ACC112 (cell line): ENCODE data around the gene CST9.

Experiments
- H2AFZ ChIP-seq: fragments of 200-600 bp; sonication (generic); one replicate; pipeline ENCODE4 v1.6.0; 2017; ENCODE audit warnings: antibody characterized with exemption, low read length; ENCODE audit not compliant: unreplicated experiment
- H3K27ac ChIP-seq: fragments of 200-600 bp; sonication (generic); 2 replicates; pipeline ENCODE4 v1.5.1; 2014; ENCODE audit warnings: low read depth, mild to moderate bottlenecking, antibody characterized with exemption, low read length, moderate library complexity
- H3K27me3 ChIP-seq: fragments of 200-600 bp; sonication (generic); 2 replicates; pipeline ENCODE4 v1.6.1; 2014; ENCODE audit warnings: mild to moderate bottlenecking, antibody characterized with exemption, low read length, moderate library complexity, mixed read lengths; ENCODE audit not compliant: insufficient read depth
- H3K36me3 ChIP-seq: fragments of 200-600 bp; sonication (generic); 2 replicates; pipeline ENCODE4 v1.6.1; 2016; ENCODE audit warnings: mild to moderate bottlenecking, antibody characterized with exemption, low read length, moderate library complexity, mixed read lengths; ENCODE audit not compliant: insufficient read depth
- H3K4me1 ChIP-seq: fragments of 200-600 bp; sonication (generic); one replicate; pipeline ENCODE4 v1.6.1; 2016; ENCODE audit warnings: low read length, mixed read lengths; ENCODE audit not compliant: insufficient read depth, unreplicated experiment, control insufficient read depth
- H3K4me3 ChIP-seq: fragments of 200-600 bp; sonication (generic); 2 replicates; pipeline ENCODE4 v1.5.1; 2014; ENCODE audit warnings: mild to moderate bottlenecking, low read depth, low read length
- H3K79me2 ChIP-seq: fragments of 200-600 bp; sonication (generic); one replicate; pipeline ENCODE4 v1.6.0; 2016; ENCODE audit warnings: low read length; ENCODE audit not compliant: control insufficient read depth, unreplicated experiment, insufficient read depth

CST9 gene

DNA sequence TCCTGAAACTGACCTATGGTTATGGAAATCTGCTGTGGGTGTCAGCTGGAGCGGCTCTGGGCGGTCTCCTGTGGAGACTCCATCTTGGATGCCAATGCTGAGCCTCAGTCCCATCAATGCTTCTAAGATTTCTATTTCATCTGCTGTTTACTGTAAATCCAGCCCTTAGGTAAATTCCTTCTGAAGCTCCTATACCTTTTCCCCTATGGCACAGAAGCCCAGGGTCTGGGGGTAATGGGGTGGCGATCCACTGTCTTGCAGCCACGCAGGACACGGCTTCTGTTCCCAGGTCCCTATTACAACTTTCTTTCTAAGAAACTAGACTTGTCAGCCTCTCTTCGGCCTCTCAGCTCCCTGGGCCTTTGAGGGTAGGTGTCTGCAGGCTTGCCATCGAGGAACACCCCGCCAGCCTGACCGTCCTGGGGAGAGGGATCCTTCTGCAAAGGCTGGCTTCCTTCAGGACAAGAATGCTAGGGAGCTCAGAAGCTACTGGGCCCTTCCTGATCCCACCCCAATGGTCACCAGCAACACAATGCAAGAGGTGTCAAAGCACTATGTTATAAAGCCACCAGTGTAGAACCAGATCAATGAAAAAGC, 25.6 kb upstream of the CST9 start:
- Histone ChIP-seq H3K4me3 (no peak overlapping the region), H3K36me3 (peaks cover 3% of the 10 kb centered on the region; the same call in 1 of the 2 replicates), H2AFZ (no peak overlapping the region), H3K4me1 (peaks cover 42% of the 10 kb centered on the region), H3K27me3 (no peaks in the 10 kb centered on the region), H3K79me2 (peaks cover 20% of the 10 kb centered on the region), H3K27ac (no peak overlapping the region)

DNA sequence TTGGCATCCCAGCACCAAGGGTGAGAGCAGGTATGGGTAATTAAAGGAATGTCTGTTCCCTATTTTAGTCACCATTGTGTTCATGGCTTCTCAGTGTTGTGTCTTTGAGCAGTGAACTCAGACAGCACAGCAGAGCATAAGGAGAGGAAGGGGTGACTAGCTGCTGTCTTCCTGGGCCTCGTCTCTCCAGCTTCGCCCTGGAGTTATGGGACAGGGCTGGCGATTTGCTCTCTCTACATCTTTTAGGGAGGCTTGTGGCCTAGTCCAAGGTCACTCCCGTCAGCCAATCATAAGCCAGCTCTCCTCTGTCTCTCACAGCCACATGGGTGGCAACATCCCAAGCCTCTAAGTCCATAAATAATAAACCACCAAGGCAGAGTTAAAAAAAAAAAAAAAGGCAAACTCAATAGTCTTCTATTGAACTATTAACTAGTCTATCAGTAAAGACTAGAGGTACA, 24.7 kb upstream of the CST9 start:
- peak overlapping the region; percentile 83 for H3K27ac ChIP-seq
- peaks cover 41% of the 10 kb centered on the region for H3K4me1 ChIP-seq
- H3K79me2 ChIP-seq: peaks cover 11% of the 10 kb centered on the region
- no peak overlapping the region for H3K4me3 ChIP-seq
- H2AFZ ChIP-seq: no peak overlapping the region
- H3K36me3 ChIP-seq: peaks cover 3% of the 10 kb centered on the region; the same call in 1 of the 2 replicates
- H3K27me3 ChIP-seq: no peaks in the 10 kb centered on the region

DNA sequence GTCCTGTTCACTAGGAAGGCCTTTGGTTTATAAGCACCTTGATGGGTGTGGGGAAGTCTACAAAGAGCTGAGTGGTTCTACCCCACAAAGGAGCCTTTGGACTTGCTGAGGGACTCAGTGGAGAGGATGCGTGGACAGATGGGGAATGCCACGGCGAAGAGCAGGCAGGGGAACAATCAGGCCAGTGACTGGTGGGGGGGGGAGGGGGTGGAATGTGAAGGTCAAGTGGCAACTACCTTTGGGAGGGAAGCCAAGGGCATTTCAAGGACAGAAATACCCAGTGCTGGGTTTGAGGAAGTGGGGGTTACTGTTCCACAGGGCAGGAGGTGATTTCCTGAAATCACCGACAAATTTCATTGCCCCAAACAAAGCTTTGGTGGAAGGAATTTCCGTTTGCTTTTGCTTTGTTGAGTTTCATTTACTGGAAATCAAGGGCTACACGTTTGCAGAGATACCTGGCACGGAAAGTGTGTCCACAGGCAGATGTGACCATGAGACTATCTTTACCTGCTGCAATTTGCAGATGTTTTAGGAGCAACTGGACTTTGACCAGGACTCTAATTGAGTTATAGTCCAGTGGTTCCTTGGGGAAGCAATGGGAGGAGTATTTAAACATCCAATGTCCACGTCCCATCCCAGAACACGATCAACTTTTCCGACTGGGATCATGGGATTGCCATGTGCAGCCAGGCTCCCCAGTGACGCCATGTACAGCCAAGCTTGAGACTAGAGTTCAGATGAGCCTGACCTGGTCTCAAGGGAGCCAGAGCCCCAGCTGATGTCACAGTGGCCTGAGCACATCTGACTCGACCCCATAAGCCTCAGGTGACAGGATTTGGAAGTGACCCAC, 24.1 kb upstream of the CST9 start:
- Histone ChIP-seq H3K79me2 (peaks cover 4% of the 10 kb centered on the region), H3K4me1 (peaks cover 41% of the 10 kb centered on the region), H3K27me3 (no peaks in the 10 kb centered on the region), H2AFZ (no peak overlapping the region), H3K27ac (peak overlapping the region; percentile 83), H3K4me3 (no peak overlapping the region), H3K36me3 (0 out of 2 replicates have a peak, but pooled peaks cover under 1% of the 10 kb centered on the region)

DNA sequence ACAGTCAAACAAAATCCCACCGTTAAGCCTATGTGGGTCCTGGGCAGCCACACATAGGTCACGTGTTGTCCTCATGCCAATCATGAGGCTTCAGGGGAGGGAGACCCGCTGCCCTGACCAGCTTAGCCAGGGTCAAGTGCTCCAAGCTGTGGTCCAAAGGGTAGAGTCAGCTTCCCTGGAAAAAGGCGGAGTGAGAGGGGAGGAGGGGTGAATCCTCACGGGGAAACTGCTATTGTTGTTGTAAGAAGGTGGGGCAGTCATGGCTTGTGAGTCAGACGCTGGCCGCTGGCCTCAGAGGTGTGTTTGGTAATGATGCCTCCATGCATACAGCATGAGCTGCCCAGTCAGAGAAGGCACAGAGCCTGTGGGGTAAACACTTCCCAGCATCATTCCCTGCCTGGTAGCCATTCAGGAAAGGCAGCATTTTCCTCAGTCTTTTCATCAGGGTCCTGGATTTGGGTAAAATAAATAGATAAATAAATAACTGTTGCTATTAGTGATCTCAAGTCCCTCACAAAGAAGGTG, 23.4 kb upstream of the CST9 start:
- Histone ChIP-seq H3K36me3 (no peaks in the 10 kb centered on the region), H3K27me3 (no peaks in the 10 kb centered on the region), H3K27ac (peak overlapping the region; percentile 83), H3K79me2 (no peaks in the 10 kb centered on the region), H3K4me1 (peaks cover 45% of the 10 kb centered on the region), H2AFZ (no peak overlapping the region), H3K4me3 (peak overlapping the region; percentile 23; the same call in 1 of the 2 replicates)

DNA sequence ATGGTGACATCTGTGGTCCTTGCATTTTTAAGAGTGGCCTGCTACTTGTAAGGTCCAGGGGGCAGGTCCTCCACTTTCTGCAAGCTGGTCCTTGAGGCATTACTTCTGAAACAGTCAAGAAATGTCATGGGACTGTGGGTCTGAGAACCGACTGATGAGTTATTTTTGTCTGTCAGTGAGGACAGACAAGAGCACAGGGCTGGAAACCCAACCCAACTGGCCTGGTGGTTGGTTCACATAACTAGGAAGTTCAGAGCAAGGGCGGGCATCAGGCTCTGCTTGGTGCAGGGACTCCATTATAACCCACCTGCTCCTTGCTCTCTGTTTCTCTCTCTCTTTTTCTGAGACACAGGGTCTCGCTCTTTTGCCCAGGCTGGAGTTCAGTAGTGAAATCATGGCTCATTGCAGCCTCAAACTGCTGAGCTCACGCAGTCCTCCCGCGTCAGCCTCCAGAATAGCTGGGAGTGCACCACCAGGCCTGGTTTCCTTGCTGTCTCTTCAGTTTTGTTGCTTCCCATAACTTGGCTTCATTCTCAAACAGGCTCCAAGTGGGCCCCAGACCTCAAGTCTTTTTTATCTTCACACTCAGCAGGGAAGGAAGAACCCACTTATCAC, 22.8 kb upstream of the CST9 start:
- no peak overlapping the region for H2AFZ ChIP-seq
- no peaks in the 10 kb centered on the region for H3K27me3 ChIP-seq
- H3K79me2 ChIP-seq: no peaks in the 10 kb centered on the region
- peak overlapping the region; percentile 83 for H3K27ac ChIP-seq
- H3K4me3 ChIP-seq: peak overlapping the region; percentile 23; the same call in 1 of the 2 replicates
- H3K36me3 ChIP-seq: no peaks in the 10 kb centered on the region
- H3K4me1 ChIP-seq: peaks cover 51% of the 10 kb centered on the region

DNA sequence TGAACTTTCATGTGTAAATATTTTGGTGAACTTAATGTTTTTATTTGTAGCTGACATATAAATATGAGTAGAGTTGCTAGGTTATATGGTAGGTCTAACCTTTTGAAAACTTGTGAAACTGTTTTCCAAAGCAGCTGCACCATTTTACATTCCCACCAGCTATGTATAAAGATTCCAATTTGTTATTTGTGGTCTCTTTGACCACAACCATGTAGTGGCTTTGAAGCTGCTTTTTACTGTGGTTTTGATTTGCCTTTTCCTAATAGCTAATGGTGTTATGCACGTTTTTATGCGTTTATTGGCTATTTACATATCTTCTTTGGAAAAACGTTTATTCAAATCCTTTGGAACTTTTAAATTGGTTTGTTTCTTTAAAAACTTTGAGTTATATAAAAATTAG, 21.8 kb upstream of the CST9 start:
- Histone ChIP-seq H3K27me3 (no peaks in the 10 kb centered on the region), H3K79me2 (no peaks in the 10 kb centered on the region), H3K4me1 (peaks cover 56% of the 10 kb centered on the region), H3K27ac (no peak overlapping the region), H3K4me3 (no peak overlapping the region), H2AFZ (no peak overlapping the region), H3K36me3 (no peaks in the 10 kb centered on the region)

DNA sequence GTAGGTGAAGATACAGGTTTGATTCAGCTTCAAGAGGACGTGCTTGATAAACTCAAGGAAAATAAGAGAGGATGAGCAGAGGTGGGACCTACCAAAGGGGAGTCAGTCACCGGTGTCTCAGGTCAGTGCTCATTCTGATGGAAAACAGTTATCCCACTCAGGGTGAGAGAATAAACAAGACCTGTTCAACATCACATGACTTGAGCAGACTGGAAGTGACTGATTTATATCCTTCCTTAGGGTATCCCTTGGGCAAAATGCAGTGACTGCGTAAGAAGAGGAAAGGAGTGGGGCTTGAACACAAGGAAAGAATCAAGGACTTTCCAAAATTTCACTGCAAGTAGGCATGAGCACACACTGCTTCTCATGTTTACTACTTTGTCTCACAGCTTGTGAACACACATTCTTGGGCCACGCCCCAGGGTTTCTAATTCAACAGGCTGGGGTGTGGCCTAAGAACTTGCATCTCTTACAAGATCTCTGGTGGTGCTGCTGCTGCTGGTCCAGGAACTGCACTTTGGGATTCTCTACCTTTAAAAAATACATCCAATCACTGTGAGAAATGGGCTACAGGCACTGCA, 20.4 kb upstream of the CST9 start:
- Histone ChIP-seq H2AFZ (no peak overlapping the region), H3K4me3 (no peak overlapping the region), H3K4me1 (peaks cover 67% of the 10 kb centered on the region), H3K36me3 (no peaks in the 10 kb centered on the region), H3K27me3 (no peaks in the 10 kb centered on the region), H3K79me2 (no peaks in the 10 kb centered on the region), H3K27ac (no peak overlapping the region; the same call in 1 of the 2 replicates)

DNA sequence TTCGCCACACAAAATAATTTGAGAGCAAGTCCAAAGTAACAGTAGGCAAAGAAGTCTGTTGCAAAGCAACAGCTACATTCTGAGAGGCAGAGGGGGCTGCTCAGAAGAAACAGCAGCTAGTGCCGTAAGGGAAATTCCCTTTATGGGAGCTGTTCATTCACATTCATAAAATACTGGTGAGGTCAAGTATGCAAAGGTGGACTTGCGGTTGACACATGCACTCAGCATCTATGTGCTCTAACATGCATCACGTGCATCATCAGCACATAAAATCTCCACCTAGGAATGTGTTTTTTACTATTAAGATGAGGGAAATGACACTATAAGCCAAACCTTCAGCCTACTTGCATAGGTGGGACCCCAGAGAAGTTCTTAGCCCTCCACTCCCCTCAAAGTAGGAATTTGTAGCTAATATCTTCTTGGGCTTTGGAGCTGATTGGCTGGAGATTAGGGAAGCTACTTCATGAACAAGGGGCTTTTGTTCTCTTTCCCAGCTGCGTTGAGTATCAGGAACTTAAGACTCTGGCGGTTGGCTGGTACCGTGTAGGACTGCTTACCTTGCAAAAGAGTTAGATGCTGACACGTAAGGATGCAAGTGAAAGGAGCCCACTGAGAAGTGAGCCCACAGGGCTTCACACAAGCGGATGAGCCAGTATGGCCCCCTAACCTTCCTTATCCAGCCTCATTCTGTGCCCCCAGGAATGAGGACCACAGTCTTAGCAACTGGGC, 19.7 kb upstream of the CST9 start:
- Histone ChIP-seq H3K27ac (peak overlapping the region; percentile 100), H2AFZ (no peak overlapping the region), H3K4me3 (no peak overlapping the region), H3K79me2 (no peaks in the 10 kb centered on the region), H3K4me1 (peaks cover 67% of the 10 kb centered on the region), H3K27me3 (no peaks in the 10 kb centered on the region), H3K36me3 (no peaks in the 10 kb centered on the region)

DNA sequence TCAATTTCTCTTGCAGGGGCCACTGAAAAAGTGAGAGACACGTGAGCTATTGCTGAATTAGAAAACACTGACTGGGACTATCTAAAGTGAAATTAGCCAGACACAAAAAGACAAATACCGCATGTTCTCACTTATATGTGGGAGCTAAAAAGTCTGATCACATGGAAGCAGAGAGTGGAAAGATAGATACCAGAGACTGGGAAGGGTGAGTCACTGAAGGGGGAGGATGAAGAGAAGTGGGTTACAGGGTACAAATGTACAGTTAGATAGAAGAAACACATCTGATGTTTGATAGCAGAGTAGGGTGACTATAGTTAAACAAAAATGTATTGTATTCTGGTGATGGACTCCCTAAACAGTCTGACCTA, 18.6 kb upstream of the CST9 start:
- Histone ChIP-seq H3K79me2 (no peaks in the 10 kb centered on the region), H3K27me3 (no peaks in the 10 kb centered on the region), H3K36me3 (no peaks in the 10 kb centered on the region), H2AFZ (peak overlapping the region; percentile 64), H3K27ac (peak overlapping the region; percentile 100), H3K4me1 (peaks cover 57% of the 10 kb centered on the region), H3K4me3 (peak overlapping the region; percentile 18; the same call in 1 of the 2 replicates)
